Measurements from ENCODE around the gene CCDC97. TPM values are rescaled to one million over a fixed set of nuclear protein-coding genes. Genes with fewer than 3 reads are reported as not detected.

CCDC97 gene
- total and polyA plus RNA-seq, 5 donors, result 12.2 to 22.2 (median 18.1) TPM

GRCh38 chr19:41308450-41309179, 1.4 kb upstream of the CCDC97 start:
- 20% methylated on average over 8 of the region's 8 CpGs for WGBS
- ATAC-seq (peak; percentile 61 to 74), DNase-seq (peak; percentile 91 to 97 (median 96))
- Histone ChIP-seq H3K27ac (ENCODE audit: low read length) (peak overlapping the region; percentile 90), H3K9me3 (ENCODE audit: control insufficient read depth, low read length) (no peaks in the 10 kb centered on the region), H3K27me3 (ENCODE audit: control insufficient read depth, insufficient read depth) (no peaks in the 10 kb centered on the region), H3K4me3 (ENCODE audit: low read length) (no peak overlapping the region), H3K4me1 (ENCODE audit: control insufficient read depth, insufficient read depth, low read length) (peaks cover 8% of the 10 kb centered on the region)
- intact Hi-C loops (cut with DNase I), result loop anchor here in 3 of 4 donors (5.0 kb wide), 3 partner anchors 46 to 106 kb away; partner anchors contain the start of gene HNRNPUL1 (in 2 of the 3)

DNA sequence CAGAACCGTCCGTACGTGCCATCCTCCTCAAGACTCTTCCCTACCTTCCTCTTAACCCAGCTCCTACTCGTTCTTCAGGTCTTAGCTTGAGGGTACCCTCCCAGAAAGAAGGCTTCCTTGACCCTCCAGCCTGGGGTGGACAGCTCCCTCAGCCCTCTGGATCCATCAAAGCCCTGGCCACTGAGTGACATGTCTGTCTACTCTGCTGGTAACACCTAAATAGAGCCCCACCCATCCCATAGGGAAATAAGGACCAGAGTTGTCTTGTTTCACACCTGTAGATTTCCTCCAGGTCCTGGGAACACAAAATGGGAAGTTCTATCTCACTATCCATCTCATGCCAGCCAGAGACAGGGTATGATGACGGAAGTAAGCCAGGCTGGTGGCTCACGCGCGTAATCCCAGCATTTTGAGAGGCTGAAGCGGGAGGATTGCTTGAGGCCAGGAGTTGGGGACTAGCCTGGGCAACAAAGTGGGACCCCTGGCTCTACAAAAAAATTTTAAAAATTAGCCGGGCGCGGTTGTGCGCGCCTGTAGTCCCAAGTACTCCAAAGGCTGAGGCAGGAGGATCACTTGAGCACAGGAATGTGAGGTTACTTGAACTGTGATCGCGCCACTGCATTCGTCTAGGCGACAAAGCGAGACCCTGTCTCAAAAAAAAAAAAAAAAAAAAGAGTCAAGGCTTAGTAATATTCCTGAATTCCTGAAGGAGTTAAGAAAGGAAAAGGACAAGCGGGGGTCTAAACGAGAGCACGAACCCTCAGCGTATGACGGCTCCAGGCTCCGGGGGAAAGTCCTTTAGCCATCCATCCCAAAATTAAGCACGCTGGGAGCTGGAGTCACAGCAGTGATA, 566 bp upstream of the CCDC97 start:
- Histone ChIP-seq H3K4me3 (ENCODE audit: low read length) (peak overlapping the region; percentile 92), H3K27me3 (ENCODE audit: control insufficient read depth, insufficient read depth) (no peaks in the 10 kb centered on the region), H3K4me1 (ENCODE audit: control insufficient read depth, insufficient read depth, low read length) (peaks cover 8% of the 10 kb centered on the region), H3K9me3 (ENCODE audit: control insufficient read depth, low read length) (no peaks in the 10 kb centered on the region), H3K27ac (ENCODE audit: low read length) (peak overlapping the region; percentile 90)
- no peak for DNase-seq
- intact Hi-C loops (cut with DNase I), result loop anchor here in 3 of 4 donors (5.0 kb wide), 3 partner anchors 47 to 107 kb away; partner anchors contain the start of gene HNRNPUL1 (in 2 of the 3)
- WGBS, result 9% methylated on average over 26 of the region's 26 CpGs
- ATAC-seq, result peak; percentile 20 to 22

- intact Hi-C loops (cut with DNase I), result no loop called here
- ATAC-seq (no peak), DNase-seq (no peak)
- H3K27ac ChIP-seq (ENCODE audit: low read length), result no peak overlapping the region
- WGBS, result 59% methylated on average over 5 of the region's 5 CpGs
- H3K27me3 ChIP-seq (ENCODE audit: control insufficient read depth, insufficient read depth), result no peaks in the 10 kb centered on the region
- H3K9me3 ChIP-seq (ENCODE audit: control insufficient read depth, low read length), result no peaks in the 10 kb centered on the region
- H3K4me1 ChIP-seq (ENCODE audit: control insufficient read depth, insufficient read depth, low read length), result peaks cover 8% of the 10 kb centered on the region
- H3K4me3 ChIP-seq (ENCODE audit: low read length), result peak overlapping the region; percentile 92
Observed at GRCh38 chr19:41311072-41311471, 1.1 kb downstream of the CCDC97 start.

DNA sequence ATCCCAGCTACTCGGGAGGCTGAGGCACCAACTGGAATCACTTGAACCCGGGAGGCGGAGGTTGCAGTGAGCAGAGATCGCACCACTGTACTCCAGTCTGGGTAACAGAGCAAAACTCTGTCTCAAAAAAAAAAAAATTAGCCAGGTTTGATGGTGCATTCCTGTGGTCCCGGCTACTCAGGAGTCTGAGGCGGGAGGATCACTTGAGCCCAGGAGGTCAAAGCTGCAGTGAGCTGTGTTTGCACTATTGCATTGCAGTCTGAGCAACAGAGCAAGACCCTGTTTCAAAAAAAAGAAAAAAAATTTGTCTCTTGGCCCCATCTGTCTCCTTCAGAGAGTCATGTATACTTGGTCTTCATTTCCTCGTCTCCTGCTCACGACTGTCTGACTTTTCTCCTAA, 1.6 kb downstream of the CCDC97 start:
- no peak for ATAC-seq
- WGBS, result 84% methylated on average over 8 of the region's 8 CpGs
- H3K27ac ChIP-seq (ENCODE audit: low read length), result no peak overlapping the region
- peaks cover 8% of the 10 kb centered on the region for H3K4me1 ChIP-seq (ENCODE audit: control insufficient read depth, insufficient read depth, low read length)
- intact Hi-C loops (cut with DNase I), result no loop called here
- no peak for DNase-seq
- H3K9me3 ChIP-seq (ENCODE audit: control insufficient read depth, low read length), result no peaks in the 10 kb centered on the region
- H3K27me3 ChIP-seq (ENCODE audit: control insufficient read depth, insufficient read depth), result no peaks in the 10 kb centered on the region
- H3K4me3 ChIP-seq (ENCODE audit: low read length), result no peak overlapping the region

- peak in 1 of 2 donors; percentile 10 for ATAC-seq
- Histone ChIP-seq H3K27ac (ENCODE audit: low read length) (no peak overlapping the region), H3K27me3 (ENCODE audit: control insufficient read depth, insufficient read depth) (no peaks in the 10 kb centered on the region), H3K9me3 (ENCODE audit: control insufficient read depth, low read length) (no peaks in the 10 kb centered on the region), H3K4me1 (ENCODE audit: control insufficient read depth, insufficient read depth, low read length) (no peaks in the 10 kb centered on the region), H3K4me3 (ENCODE audit: low read length) (no peak overlapping the region)
- WGBS, result 96% methylated on average over 24 of the region's 24 CpGs
- DNase-seq, result peak in 1 of 3 donors; percentile 28
- intact Hi-C loops (cut with DNase I), result loop anchor here in 1 of 4 donors (5.0 kb wide), 1 partner anchor 114 kb away; no protein-coding TSS in a partner anchor
Observed at GRCh38 chr19:41316306-41316920, 6.4 kb downstream of the CCDC97 start.

DNA sequence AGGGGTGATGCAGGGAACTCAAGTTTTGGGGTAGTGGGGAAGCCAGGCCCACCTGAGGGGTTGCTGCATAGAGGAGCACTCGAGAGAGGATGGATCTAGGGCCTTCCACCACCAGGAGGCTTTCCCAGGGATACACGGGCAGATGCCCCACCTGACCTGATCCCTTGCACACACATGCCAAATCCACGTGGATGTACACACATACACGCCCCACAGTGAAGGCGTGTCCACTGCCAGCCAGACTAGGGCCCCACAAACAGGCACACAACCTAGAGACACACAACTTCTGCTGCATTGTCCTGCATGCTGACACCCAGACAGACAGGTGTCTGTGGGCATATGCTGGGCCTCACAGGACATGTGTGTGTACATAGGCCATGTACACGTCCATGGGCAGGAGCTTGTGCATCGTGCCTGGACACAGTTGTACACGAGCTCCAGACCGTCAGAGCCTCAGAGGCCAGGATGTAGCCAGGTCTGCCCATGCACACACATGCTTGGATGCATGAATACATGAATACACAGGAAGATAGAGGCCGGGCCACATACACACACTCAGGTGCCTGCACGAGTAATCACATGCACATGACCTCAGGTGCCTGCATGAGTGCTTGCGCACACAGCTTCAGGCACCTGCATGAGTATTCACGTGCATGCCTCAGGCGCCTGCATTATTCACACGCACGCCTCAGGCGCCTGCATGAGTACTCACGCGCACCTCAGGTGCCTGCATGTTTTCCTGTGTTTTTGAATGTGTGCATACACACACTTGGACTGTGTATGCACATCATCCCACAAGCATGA, 8.9 kb downstream of the CCDC97 start:
- Histone ChIP-seq H3K9me3 (ENCODE audit: control insufficient read depth, low read length) (no peaks in the 10 kb centered on the region), H3K4me1 (ENCODE audit: control insufficient read depth, insufficient read depth, low read length) (peaks cover 2% of the 10 kb centered on the region), H3K4me3 (ENCODE audit: low read length) (no peak overlapping the region), H3K27ac (ENCODE audit: low read length) (no peak overlapping the region), H3K27me3 (ENCODE audit: control insufficient read depth, insufficient read depth) (no peaks in the 10 kb centered on the region)
- WGBS, result 80% methylated on average over 19 of the region's 19 CpGs
- ATAC-seq (no peak), DNase-seq (peak in 1 of 3 donors; percentile 28)
- intact Hi-C loops (cut with DNase I), result loop anchor here in 1 of 4 donors (5.0 kb wide), 1 partner anchor 117 kb away; no protein-coding TSS in a partner anchor

DNA sequence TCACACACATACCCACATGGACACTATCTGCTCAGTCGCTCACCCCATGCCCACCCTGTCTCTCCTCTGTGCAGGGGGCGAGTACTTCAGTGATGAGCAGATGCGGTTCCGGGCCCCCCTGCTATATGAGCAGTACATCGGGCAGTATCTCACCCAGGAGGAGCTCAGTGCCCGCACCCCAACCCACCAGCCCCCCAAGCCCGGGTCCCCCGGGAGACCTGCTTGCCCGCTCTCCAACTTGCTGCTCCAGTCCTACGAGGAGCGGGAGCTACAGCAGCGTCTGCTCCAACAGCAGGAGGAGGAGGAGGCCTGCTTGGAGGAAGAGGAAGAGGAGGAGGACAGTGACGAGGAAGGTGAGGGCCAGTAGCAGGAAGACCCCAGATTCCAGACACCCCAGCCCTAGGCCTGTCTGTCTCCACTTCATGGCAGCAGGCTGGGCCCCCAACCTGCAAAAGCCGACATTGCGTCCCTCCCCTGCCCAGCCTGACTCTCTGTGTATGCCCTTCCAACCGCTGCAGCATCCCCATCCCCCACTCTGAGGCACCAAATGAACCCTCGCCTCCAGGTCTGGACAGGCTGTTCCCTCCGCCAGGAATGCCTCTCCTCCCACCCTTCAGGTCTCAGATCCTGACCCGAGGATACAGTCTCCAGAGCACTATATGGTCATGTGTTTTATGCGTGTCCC, 9.7 kb downstream of the CCDC97 start:
- ATAC-seq, result no peak
- H3K9me3 ChIP-seq (ENCODE audit: control insufficient read depth, low read length), result no peaks in the 10 kb centered on the region
- H3K4me3 ChIP-seq (ENCODE audit: low read length), result no peak overlapping the region
- no peak overlapping the region for H3K27ac ChIP-seq (ENCODE audit: low read length)
- 75% methylated on average over 20 of the region's 20 CpGs for WGBS
- H3K4me1 ChIP-seq (ENCODE audit: control insufficient read depth, insufficient read depth, low read length), result peaks cover 7% of the 10 kb centered on the region
- DNase-seq, result peak in 1 of 3 donors; percentile 54
- intact Hi-C loops (cut with DNase I), result loop anchor here in 2 of 4 donors (5.0 kb wide), 2 partner anchors 38 to 117 kb away; no protein-coding TSS in a partner anchor
- no peaks in the 10 kb centered on the region for H3K27me3 ChIP-seq (ENCODE audit: control insufficient read depth, insufficient read depth)

DNA sequence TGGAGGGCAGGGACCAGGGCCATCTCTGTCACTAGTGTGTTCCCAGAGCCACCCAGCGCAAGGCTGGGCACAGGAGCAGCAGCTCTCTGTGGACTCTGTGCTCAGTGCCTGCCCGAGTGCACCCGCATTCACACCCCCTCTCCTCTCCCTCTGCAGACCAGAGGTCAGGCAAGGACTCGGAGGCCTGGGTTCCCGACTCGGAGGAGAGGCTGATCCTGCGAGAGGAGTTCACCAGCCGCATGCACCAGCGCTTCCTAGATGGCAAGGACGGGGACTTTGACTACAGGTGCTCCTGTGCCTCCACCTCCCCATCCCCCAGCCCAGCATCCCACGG, 10.2 kb downstream of the CCDC97 start:
- H3K9me3 ChIP-seq (ENCODE audit: control insufficient read depth, low read length), result no peaks in the 10 kb centered on the region
- DNase-seq (peak in 1 of 3 donors; percentile 54), ATAC-seq (no peak)
- H3K27me3 ChIP-seq (ENCODE audit: control insufficient read depth, insufficient read depth), result no peaks in the 10 kb centered on the region
- intact Hi-C loops (cut with DNase I), result loop anchor here in 1 of 4 donors (5.0 kb wide), 1 partner anchor 37 kb away; no protein-coding TSS in a partner anchor
- WGBS, result 74% methylated on average over 11 of the region's 11 CpGs
- H3K27ac ChIP-seq (ENCODE audit: low read length), result peak overlapping the region; percentile 5
- no peak overlapping the region for H3K4me3 ChIP-seq (ENCODE audit: low read length)
- peaks cover 7% of the 10 kb centered on the region for H3K4me1 ChIP-seq (ENCODE audit: control insufficient read depth, insufficient read depth, low read length)

GRCh38 chr19:41320568-41320967, 10.6 kb downstream of the CCDC97 start:
- no peaks in the 10 kb centered on the region for H3K27me3 ChIP-seq (ENCODE audit: control insufficient read depth, insufficient read depth)
- intact Hi-C loops (cut with DNase I), result loop anchor here in 1 of 4 donors (5.0 kb wide), 1 partner anchor 37 kb away; no protein-coding TSS in a partner anchor
- H3K4me1 ChIP-seq (ENCODE audit: control insufficient read depth, insufficient read depth, low read length), result peaks cover 7% of the 10 kb centered on the region
- no peak overlapping the region for H3K4me3 ChIP-seq (ENCODE audit: low read length)
- no peak for DNase-seq
- H3K9me3 ChIP-seq (ENCODE audit: control insufficient read depth, low read length), result no peaks in the 10 kb centered on the region
- H3K27ac ChIP-seq (ENCODE audit: low read length), result no peak overlapping the region
- 73% methylated on average over 4 of the region's 4 CpGs for WGBS
- ATAC-seq, result no peak

All from right cardiac atrium (tissue), 5 donors.